GM12873 (cell line): ENCODE results near the gene GHRL.

Source experiments
- TF ChIP-seq, protein P1 (sequence below): IDR thresholded peaks from 2 replicates; pipeline ENCODE4 v1.5.1; 2012; ENCODE audit warnings: low read depth, mild to moderate bottlenecking, moderate library complexity, low read length, control low read depth; ENCODE audit not compliant: insufficient read depth; ENCODE audit errors: missing control alignments

GHRL gene

DNA sequence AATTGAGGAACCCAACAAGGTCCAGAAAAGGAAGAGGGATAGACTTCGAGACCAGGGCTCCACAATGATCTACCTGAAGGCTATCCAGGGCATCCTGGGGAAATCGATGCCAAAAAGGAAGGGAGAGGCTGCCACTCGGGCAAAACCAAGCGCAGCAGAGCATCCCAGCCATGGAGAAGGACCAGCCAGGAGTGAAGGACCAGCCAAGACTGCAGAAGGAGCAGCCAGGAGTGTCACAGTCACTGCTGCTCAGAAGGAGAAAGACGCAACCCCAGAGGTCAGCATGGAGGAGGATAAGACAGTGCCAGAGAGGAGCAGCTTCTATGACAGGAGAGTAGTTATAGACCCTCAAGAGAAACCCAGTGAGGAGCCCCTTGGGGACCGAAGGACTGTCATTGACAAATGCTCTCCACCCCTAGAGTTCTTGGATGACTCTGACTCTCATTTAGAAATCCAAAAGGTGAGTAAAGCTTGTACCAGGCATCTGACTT is 32.5 kb downstream of the GHRL start:
- TF ChIP-seq, protein P1, sequence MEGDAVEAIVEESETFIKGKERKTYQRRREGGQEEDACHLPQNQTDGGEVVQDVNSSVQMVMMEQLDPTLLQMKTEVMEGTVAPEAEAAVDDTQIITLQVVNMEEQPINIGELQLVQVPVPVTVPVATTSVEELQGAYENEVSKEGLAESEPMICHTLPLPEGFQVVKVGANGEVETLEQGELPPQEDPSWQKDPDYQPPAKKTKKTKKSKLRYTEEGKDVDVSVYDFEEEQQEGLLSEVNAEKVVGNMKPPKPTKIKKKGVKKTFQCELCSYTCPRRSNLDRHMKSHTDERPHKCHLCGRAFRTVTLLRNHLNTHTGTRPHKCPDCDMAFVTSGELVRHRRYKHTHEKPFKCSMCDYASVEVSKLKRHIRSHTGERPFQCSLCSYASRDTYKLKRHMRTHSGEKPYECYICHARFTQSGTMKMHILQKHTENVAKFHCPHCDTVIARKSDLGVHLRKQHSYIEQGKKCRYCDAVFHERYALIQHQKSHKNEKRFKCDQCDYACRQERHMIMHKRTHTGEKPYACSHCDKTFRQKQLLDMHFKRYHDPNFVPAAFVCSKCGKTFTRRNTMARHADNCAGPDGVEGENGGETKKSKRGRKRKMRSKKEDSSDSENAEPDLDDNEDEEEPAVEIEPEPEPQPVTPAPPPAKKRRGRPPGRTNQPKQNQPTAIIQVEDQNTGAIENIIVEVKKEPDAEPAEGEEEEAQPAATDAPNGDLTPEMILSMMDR = no peak

DNA sequence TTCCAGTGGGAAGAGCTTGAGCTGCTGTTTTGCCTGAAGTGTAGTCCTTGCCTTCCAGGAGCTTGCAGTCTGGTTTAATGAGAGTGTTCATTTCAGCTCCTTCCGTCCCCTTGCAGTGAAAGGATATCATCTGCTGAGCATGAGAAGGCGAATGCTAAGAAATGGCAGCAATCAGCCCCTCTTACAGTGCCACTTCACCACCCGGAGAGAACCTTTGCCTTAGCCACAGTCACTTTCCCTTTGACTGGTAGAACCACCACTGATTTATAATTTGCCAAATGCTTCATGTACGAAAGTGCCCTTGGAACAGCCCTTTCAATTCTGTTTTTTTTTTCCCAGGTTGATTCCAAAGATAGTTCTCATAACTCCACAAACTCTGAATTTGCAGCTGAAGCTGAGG is 32.9 kb downstream of the GHRL start:
- TF ChIP-seq, protein P1 = no peak

DNA sequence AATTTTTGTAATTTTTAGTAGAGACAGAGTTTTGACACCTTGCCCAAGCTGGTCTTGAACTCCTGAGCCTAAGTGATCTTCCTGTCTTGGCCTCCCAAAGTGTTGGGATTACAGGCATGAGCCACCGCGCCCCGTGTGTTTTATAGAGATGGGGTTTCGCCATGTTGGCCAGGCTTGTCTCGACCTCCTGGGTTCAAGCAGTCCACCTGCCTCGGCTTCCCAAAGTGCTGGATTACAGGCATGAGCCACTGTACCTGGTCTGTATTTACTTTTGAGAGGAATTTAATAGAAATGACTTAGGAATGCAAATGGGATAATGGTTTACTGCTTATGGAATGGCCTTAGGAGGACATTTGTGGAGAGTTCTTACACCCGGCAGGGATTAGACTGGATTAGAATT is 33.7 kb downstream of the GHRL start:
- TF ChIP-seq, protein P1 = no peak

DNA sequence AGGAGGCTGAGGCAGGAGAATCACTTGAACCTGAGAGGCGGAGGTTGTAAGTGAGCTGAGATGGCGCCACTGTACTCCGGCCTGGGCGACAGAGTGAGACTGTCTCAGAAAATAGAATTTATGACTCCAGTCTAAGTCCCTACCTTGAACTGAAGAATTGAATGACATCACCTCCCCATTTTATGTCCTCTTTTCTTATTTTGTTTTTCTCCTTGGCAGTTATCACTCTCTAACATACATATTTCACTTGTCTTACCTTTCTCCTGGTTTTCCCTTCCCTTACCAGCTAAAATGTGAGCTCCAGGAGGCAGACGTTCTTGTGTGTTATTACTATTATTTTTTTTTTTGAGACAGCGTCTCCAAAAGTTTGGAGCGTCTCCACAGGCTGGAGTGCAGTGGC is 36.9 kb downstream of the GHRL start:
- TF ChIP-seq, protein P1 = no peak

DNA sequence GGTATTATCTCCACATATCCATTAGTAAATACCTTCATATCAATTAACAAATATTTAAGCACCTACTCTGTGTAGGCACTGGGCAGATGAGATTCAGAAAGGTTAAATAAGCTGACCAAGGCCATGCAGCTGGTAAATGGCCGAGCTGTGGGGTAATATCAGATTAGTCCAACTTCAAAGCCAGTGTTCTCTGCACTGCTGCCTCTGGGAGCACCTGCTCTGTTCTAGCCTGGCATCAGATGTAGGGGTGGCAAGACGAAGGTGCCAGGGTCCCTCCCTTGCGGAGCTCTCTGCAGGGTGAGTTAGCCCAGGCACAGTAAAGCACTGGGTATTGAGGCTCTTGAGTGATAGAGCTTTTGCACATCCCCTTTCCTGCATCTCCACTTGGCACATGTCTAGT is 39.0 kb downstream of the GHRL start:
- TF ChIP-seq, protein P1 = no peak

DNA sequence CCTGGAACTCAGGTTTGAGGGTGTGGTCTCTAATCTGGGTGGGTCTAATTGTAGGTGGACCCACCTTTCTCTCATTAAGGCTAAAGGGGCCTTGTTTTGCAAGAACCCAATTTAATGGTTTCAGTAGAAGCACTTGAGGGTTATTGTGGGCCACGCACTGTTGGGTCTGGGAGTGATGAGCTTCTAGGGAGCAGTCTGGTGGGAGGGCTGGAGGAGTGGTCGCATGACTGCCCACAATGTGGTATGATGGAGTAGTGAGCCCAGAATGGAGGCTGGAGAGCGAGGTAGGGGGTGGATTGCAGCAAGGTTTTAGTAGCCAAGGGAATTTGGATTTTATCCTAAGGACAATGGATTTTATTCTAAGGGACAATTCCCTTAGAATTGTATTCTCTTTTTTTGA is 41.7 kb downstream of the GHRL start:
- TF ChIP-seq, protein P1 = no peak

DNA sequence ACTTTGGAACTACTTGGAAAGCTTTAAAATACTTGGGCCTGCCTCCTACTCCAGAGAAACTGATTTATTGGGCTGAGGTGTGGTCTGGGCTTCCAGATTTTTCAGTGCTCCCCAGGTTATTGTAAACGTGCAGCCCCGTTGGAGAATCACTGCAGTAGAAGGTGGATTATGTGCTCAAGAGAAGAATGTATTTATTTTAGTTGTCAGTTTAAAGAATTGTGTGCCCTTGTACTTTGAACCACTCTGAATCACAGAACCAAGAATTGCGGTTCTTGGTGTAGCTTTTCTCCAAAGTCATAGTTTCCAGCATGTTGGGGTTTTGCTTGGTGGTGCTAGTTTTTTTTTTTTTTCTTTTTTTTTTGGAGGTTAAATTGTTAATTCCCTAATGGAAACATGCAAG is 42.9 kb downstream of the GHRL start:
- TF ChIP-seq, protein P1 = no peak
